HG03520 (cell line): Measurements from ENCODE around the gene RAP2C.
A peak's percentile ranks its signal among the peaks of the same experiment; 100 is the strongest.

ENCODE experiments used
- ATAC-seq: cut with Tn5 transposase; IDR thresholded peaks from one replicate; pipeline ENCODE4 v1.9.1; 2021; ENCODE audit warnings: mild to moderate bottlenecking, moderate library complexity; ENCODE audit not compliant: unreplicated experiment

RAP2C gene

DNA sequence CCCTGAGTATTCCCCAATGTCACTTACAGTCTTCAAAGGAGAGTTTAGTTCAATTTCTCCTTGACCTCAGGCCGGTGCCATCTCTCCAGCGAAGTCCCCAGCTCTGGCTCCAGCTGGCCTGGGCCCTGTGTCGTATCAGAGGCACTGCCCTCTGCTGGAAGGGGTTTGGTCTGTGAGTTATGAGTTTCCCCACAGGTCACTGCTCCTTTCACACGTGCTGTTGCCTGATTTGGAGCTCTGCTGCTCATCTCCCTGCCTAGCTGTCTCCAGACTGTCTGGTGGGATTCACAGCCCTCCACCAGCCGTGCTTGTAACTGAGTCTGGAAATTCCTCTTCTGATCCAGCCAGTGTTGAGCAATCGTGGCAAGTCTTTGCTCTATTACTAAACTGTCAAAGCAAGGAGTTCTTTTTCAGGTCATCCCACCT, at the start of gene RAP2C:
Gene RAP2C (minus strand): TSS at position 105 of the 426 bp plus-strand sequence. CDS start 2,179 bp downstream, outside the sequence.
- peak; percentile 42 for ATAC-seq

DNA sequence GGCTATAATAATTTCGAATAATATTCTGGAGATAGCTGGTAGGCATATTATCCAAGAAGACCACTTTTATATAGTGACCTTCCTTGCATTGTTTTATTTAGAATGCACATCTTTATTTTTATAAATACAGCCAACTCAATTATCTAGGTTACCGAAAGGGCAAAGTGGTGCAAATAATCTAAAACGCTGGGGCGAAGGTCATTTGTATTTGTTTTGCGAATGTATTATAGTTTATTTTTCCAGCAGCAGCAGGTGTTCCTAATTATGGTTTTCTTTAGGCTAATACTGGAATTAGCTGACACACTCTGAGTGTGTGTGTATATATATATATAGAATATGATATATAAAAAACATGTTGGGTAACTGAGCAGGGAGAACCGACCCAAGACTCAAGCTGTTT, 48.1 kb upstream of the RAP2C start:
- no peak for ATAC-seq

- ATAC-seq: no peak
Measured at GRCh38 chrX:132266583-132267355, 47.5 kb upstream of the RAP2C start.

- no peak for ATAC-seq
Measured at GRCh38 chrX:132263127-132263526, 43.9 kb upstream of the RAP2C start.

DNA sequence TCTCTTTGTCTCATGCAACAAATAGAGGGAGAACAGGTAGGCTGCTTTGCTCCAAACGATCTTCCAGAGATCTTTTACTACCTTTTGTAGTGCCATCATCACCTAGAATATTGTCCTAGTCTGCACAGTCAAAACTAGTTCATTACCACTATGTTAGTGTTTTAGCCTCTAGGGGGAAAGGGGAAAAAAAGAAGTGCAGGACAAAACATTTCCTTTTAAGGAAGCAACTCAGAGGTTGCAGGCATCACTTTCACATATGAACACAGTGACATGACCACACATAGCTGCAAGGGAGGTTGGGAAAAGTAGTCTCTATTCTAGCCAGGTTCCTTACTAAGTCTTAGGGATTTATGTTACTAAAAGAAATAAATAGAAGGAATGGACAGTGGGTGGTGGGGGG, 39.3 kb upstream of the RAP2C start:
- no peak for ATAC-seq

DNA sequence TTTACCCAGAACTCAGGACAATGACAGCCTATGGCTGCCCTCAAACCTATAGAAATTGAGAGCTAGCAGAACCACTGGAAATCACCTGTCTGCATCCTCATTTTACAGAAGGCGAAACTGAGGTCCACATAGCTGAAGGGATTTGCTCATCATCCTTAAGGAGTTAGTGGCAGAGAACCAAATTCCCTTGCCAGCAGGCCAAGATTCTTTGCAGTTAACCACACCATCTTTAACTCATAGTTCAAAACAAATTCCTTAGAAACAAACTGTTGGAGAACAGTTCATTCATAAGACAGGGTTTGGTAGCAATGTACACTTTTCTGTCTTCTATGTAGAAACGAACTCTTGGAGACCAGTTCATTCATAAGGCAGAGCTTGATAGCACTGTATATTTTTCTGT, 37.9 kb upstream of the RAP2C start:
- ATAC-seq: no peak

DNA sequence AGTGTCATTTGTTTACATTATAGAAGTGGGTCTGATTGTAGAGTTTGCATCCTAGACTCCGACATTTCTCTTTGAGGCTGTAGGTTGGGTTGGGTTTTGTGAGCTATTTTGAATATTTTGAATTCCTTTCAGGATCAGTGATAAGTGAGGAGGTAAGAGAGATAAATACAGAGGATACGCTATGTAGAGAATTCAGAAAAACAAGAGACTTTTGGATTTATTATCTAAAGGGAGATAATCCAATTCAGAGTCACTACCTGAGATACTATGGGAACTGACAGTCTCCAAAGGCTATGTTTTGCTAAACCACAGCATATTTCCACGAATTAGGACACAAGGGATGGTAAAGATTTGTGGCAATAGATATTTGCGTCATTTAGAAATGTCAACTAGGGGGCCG, 16.9 kb upstream of the RAP2C start:
- no peak for ATAC-seq

DNA sequence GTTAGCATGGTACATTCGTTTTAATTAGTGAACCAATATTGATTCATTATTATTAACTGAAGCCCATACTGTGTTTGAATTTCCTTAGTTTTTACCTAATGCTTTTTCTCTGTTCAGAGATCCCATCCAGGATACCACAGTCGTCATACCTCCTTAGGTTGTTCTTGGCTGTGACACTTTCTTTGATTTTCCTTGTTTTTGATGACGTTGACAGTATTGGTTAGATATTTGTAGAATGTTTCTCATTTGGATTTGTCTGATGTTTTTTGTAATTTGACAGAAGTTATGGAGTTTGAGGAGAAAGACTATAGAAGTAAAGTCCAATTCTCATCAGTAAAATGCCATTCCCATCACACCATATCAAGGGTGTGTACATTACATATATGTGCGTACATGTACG, 16.2 kb upstream of the RAP2C start:
- no peak for ATAC-seq

DNA sequence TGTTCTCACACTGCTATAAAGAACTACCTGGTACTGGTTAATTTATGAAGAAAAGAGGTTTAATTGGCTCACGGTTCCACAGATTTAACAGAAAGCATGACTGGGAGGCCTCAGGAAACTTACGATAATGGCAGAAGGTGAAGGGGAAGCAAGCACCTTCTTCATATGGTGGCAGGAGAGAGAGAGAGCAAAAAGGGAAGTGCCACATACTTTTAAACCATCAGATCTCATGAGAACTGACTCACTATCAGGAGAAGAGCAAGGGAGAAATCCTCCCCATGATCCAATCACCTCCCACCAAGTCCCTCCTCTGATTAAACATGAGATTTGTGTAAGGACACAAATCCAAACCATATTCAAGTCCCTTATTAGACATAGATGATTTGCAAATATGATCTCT, 12.3 kb upstream of the RAP2C start:
- no peak for ATAC-seq

GRCh38 chrX:132227383-132228112, 8.3 kb upstream of the RAP2C start:
- no peak for ATAC-seq

DNA sequence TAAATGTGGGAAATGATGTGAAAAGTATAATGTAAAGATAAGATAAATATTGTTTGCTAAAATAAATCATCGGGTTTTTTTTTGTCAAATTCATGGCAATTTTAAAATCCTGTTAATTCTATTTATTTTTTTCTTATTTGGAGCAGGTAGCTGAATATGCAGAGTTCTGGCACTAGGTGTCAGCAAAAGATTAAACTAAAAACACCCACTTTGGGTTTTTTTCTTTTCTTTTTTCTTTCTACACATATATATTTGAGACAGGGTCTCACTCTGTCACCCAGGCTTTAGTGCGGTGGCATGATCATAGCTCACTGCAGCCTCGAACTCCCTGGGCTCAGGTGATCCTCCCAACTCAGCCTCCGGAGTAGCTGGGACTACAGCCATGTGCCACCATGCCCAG, 6.9 kb upstream of the RAP2C start:
- no peak for ATAC-seq

- peak; percentile 43 for ATAC-seq
Measured at GRCh38 chrX:132218100-132218812, 991 bp downstream of the RAP2C start.

- ATAC-seq: peak; percentile 58
Measured at GRCh38 chrX:132217203-132218073, 1.8 kb downstream of the RAP2C start.

GRCh38 chrX:132216806-132217202, 2.4 kb downstream of the RAP2C start:
- ATAC-seq: peak; percentile 28

- ATAC-seq: no peak
Measured at GRCh38 chrX:132216283-132216682, 3.0 kb downstream of the RAP2C start.

GRCh38 chrX:132214518-132214917, 4.7 kb downstream of the RAP2C start:
- no peak for ATAC-seq

DNA sequence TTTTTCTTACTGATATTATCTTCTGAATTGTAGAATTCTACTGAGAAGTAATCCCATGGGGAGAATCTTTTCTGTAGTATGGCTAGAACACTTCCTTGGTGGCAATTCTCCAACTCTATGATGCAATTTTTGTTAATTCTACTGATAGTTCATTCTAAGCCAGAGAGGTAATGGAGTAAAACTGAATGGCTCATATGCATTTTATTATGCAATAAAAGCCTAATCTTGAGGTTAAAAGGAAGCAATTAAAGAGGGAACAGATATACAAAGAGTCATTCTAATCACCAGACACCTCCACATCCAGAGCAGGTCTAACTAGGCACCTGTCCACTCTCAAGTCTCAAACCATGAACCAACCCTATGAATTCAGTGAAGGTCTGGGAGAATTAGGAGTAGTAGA, 9.7 kb downstream of the RAP2C start:
- ATAC-seq: no peak

GRCh38 chrX:132208422-132208821, 10.8 kb downstream of the RAP2C start:
- no peak for ATAC-seq

- ATAC-seq: no peak
Measured at GRCh38 chrX:132207996-132208395, 11.3 kb downstream of the RAP2C start.

DNA sequence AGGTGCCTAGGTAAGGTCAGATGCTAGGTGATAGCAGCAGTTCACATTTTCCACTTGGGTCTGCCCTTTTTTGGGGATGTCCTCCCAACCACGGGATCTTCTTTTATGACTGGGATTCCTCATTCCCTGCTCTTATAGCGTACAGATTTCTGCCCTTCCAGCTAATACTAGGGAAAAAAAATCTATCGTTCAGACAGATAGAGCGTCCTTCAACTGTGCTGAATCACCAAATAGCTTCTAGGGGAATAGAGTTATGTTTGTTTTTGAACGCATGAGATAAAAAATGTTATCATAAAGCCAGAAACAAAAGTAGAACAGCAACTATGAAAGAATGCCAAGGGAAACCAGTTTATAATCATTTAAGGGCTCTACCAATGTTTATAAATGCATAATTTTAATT, 13.0 kb downstream of the RAP2C start:
- ATAC-seq: no peak

DNA sequence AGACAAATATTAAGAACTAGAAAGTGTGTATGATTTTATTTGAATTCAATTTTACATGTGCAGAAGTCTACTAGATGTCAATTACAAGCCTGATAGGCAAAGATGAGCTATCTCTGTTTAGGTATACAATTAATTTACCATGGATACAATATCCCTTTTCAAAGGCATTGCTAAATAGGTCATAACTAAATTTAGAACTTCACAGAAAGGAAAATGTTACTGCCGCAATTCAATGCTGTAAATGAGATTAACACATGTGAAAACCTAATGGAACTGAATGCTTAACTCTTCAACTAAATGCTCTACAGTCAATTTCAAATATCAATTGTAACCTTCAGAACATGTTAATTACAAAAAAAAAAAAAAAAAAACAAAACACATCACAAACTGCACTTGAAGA, 14.6 kb downstream of the RAP2C start:
- ATAC-seq: no peak
